Activated CD8-positive, alpha-beta T cell treated with anti-CD3 and anti-CD28 coated beads for 36 hours (primary cell): ENCODE measurements around the gene SLC39A9. TPM values are rescaled to one million over a fixed set of nuclear protein-coding genes. Genes with fewer than 3 reads are reported as not detected.

Experiments used
- ATAC-seq: fragments of 200-7000 bp; cut with Tn5 transposase; one replicate; pipeline ENCODE4 v1.10.0; 2021; ENCODE audit warnings: mild to moderate bottlenecking, moderate library complexity
- CTCF ChIA-PET: fragments of 350-600 bp; sonication (Branson Sonifier 250); formaldehyde crosslinking; loops from one replicate; lab custom pipeline; 2021; ENCODE audit warnings: antibody characterized with exemption; lab: Charles Lee
- POLR2A ChIA-PET: fragments of 350-600 bp; sonication (Branson Sonifier 250); formaldehyde crosslinking; loops from one replicate; lab custom pipeline; 2021; ENCODE audit warnings: antibody characterized with exemption; lab: Charles Lee
- DNase-seq: peaks from one replicate; pipeline ENCODE4 v3.0.0-alpha.2; 2020
- H3K27ac Mint-ChIP-seq: one replicate; pipeline ENCODE4 v1.8.0; 2021; ENCODE audit warnings: mild to moderate bottlenecking, mixed read lengths
- H3K27me3 Mint-ChIP-seq: one replicate; pipeline ENCODE4 v1.8.0; 2021; ENCODE audit warnings: mixed read lengths
- H3K36me3 Mint-ChIP-seq: one replicate; pipeline ENCODE4 v1.8.0; 2021; ENCODE audit warnings: low read depth, mixed read lengths
- H3K4me1 Mint-ChIP-seq: one replicate; pipeline ENCODE4 v1.8.0; 2021; ENCODE audit warnings: low read depth, mixed read lengths
- H3K4me3 Mint-ChIP-seq: one replicate; pipeline ENCODE4 v1.8.0; 2021; ENCODE audit warnings: mild to moderate bottlenecking, moderate library complexity, mixed read lengths
- H3K9me3 Mint-ChIP-seq: one replicate; pipeline ENCODE4 v1.8.0; 2021; ENCODE audit warnings: mixed read lengths
- CTCF ChIP-seq: fragments of 200-600 bp; IDR thresholded peaks from one replicate; pipeline ENCODE4 v1.8.0; 2022; ENCODE audit warnings: antibody characterized with exemption, mild to moderate bottlenecking
- intact Hi-C: fragments of 100-400 bp; cut with micrococcal nuclease; formaldehyde crosslinking; loops from one replicate; pipeline ENCODE4 v1.10.0; 2022
- total RNA-seq, 2 experiments: library from RNA; stranded (reverse); gene quantifications; one replicate each; pipeline ENCODE4 v1.2.3, GENCODE V29; 2021

SLC39A9 gene
- total RNA-seq, 2 experiments from 2014 or later = 39.2 to 41.3 TPM

GRCh38 chr14:69355607-69356281, 42.7 kb upstream of the SLC39A9 start:
- H3K27ac Mint-ChIP-seq = peak overlapping the region; percentile 49
- ChIA-PET CTCF (interaction anchor here (2.0 kb wide), 1 partner anchor 113 kb away, joined by 7 read pairs; no protein-coding TSS in a partner anchor), POLR2A (interaction anchor here (1.3 to 2.0 kb wide), 3 partner anchors 10 to 42 kb away, joined by 4 to 7 read pairs (median 5); partner anchors contain the start of genes ERH and SLC39A9)
- H3K9me3 Mint-ChIP-seq = no peaks in the 10 kb centered on the region
- H3K36me3 Mint-ChIP-seq = no peaks in the 10 kb centered on the region
- no peak for TF ChIP-seq CTCF
- peaks cover 42% of the 10 kb centered on the region for H3K4me1 Mint-ChIP-seq
- DNase-seq (no peak), ATAC-seq (no peak)
- no peaks in the 10 kb centered on the region for H3K27me3 Mint-ChIP-seq
- intact Hi-C loops = no loop called here
- no peak overlapping the region for H3K4me3 Mint-ChIP-seq

DNA sequence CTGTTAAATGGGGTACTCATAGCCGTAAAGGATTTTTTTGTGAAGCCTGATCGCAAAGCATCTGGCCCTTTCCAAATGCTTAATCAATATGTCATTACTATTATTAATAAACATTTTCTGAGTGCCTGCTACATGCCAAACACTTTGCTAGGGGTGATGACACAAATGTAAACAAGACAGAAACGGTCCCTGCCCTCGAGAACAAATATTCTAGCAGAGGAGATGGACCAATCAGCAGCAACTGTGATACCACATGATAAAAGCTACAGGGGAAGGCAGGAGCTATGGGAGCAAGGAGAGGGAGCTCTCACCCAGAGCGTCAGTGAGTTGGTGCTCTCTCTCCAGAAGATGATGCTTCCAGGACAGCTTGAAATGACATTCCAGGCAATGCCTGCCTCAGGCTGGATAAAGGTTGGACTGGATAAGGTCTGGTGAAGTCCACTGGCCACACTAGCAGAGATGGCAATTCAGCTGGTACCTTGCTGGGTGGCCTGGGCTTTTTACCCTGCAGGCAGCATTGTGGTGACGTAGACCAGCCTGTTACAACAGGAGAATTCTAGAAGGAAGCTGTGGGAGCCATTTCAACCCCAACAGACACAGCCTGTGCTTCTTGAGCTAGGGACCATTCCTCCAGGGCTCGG, 41.5 kb upstream of the SLC39A9 start:
- no peak overlapping the region for H3K27ac Mint-ChIP-seq
- no peak overlapping the region for H3K4me3 Mint-ChIP-seq
- ATAC-seq (no peak), DNase-seq (no peak)
- H3K4me1 Mint-ChIP-seq = peaks cover 47% of the 10 kb centered on the region
- TF ChIP-seq CTCF = no peak
- no peaks in the 10 kb centered on the region for H3K36me3 Mint-ChIP-seq
- CTCF ChIA-PET = interaction anchor here (1.5 to 1.7 kb wide), 2 partner anchors 10 to 102 kb away, joined by 4 to 8 read pairs; no protein-coding TSS in a partner anchor
- POLR2A ChIA-PET = interaction anchor here (0.7 to 1.7 kb wide), 3 partner anchors 10 to 41 kb away, joined by 3 to 7 read pairs (median 4); partner anchors contain the start of genes ERH and SLC39A9
- H3K27me3 Mint-ChIP-seq = no peaks in the 10 kb centered on the region
- intact Hi-C loops = no loop called here
- no peaks in the 10 kb centered on the region for H3K9me3 Mint-ChIP-seq

GRCh38 chr14:69357544-69358200, 40.8 kb upstream of the SLC39A9 start:
- CTCF ChIA-PET = interaction anchor here (0.9 to 1.7 kb wide), 6 partner anchors 9 to 514 kb away, joined by 3 to 8 read pairs (median 4); partner anchors contain the start of genes ERH, EXD2 and SLC39A9
- intact Hi-C loops = no loop called here
- DNase-seq = no peak

DNA sequence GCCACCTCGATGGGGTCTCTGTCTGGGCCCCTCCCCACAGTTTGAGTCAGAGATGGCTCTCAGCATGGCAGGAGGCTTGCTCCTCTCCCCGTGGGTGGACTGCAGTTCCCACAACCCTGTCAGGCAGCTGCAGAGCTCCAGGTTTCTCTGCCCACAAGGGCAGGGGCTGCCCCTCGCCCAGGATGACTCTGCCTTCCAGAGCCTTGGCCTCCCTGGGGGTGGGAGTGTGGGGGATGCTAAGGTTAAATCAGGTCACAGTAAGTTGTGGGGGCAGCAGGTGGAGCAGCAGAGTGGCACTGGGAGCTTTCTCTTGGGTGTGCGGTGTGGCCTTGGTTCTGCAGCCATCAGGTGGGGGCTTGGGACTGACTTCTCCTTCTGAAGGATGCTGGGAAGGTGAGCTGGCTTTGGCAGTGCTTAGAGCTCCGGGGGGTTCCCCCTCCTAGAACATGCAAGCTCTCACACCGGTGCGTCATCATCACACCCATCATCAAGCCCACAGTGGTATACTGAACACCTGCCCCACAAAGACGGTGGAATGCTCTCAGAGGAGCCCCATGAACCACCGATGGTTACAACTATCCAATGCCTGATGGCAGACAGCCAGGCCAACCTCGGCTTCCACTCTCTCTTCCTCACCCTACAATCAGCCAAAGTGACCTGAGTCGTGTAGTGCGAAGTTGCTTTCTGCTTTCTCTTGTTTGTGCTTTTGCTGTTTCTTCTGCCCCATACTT, 40.1 kb upstream of the SLC39A9 start:
- DNase-seq (peak; percentile 85), ATAC-seq (peak; percentile 84)
- H3K4me3 Mint-ChIP-seq = no peak overlapping the region
- no peak for TF ChIP-seq CTCF
- ChIA-PET CTCF (interaction anchor here (0.9 to 1.7 kb wide), 7 partner anchors 8 to 515 kb away, joined by 3 to 8 read pairs (median 4); partner anchors contain the start of genes ERH, EXD2 and SLC39A9), POLR2A (interaction anchor here (0.5 to 2.6 kb wide), 6 partner anchors 11 to 111 kb away, joined by 3 to 20 read pairs (median 6); partner anchors contain the start of genes ERH and SLC39A9)
- intact Hi-C loops = no loop called here
- H3K4me1 Mint-ChIP-seq = peaks cover 47% of the 10 kb centered on the region
- H3K9me3 Mint-ChIP-seq = no peaks in the 10 kb centered on the region
- H3K36me3 Mint-ChIP-seq = no peaks in the 10 kb centered on the region
- peak overlapping the region; percentile 11 for H3K27ac Mint-ChIP-seq
- H3K27me3 Mint-ChIP-seq = no peaks in the 10 kb centered on the region

More at GRCh38 chr14:69357544-69358200, 40.8 kb upstream of the SLC39A9 start:
- POLR2A ChIA-PET = interaction anchor here (0.7 to 2.6 kb wide), 6 partner anchors 10 to 40 kb away, joined by 3 to 20 read pairs (median 6); partner anchors contain the start of genes ERH and SLC39A9
- no peak for ATAC-seq
- H3K27me3 Mint-ChIP-seq = no peaks in the 10 kb centered on the region
- no peak overlapping the region for H3K4me3 Mint-ChIP-seq
- no peaks in the 10 kb centered on the region for H3K9me3 Mint-ChIP-seq
- H3K36me3 Mint-ChIP-seq = no peaks in the 10 kb centered on the region
- peak overlapping the region; percentile 20 for H3K27ac Mint-ChIP-seq
- H3K4me1 Mint-ChIP-seq = peaks cover 47% of the 10 kb centered on the region
- no peak for TF ChIP-seq CTCF
